ENCODE data around the gene PER2.

Gene PER2

DNA sequence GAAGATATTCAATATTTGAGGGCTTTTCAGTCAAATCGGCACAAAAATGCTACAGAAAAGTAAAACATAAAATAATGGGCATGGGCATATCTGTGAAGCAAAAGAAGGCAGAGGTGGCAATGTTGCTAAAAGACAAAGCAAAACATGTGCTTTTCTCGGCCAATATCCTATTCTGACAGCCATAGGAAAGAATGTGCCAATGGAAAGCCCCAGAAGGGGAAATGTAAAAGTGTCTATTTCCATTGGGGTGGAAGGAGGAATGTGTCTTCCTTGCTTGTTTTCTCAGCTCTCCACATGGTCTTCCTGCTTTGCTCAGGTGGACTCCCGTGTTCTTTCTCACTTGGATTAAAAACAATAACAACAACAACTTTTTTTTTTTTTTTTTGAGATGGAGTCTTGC, 13.7 kb upstream of the PER2 start:
- TF ChIP-seq CTCF (conservative IDR thresholded peaks at IDR 0.05; ENCODE audit: control insufficient read depth, insufficient read depth, low read depth, low read length) = no peak
- no peak for DNase-seq (ENCODE audit: low read depth)
- H3K4me3 ChIP-seq (ENCODE audit: control insufficient read depth, low read depth, low read length) = no peak overlapping the region

DNA sequence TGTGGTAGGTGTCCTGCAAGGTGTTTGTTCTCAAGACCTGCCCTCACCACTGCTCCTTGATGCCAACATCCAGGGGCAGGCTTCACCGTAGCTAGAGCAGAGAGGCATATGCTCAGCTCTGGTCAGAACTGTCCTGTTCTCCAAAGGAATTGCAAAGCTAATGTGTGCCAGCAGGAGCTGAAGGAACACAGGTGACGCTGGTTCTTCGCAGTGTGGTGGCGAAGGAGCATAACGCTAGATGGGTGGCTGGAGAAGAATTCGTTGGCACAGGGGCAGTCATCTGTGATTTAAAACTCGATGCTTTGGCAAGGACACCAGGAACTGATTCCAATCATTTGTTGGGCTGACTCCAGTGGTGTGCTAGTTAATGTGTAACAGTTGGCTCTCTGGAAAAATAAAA, 11.4 kb upstream of the PER2 start:
- H3K4me3 ChIP-seq (ENCODE audit: control insufficient read depth, low read depth, low read length) = no peak overlapping the region
- no peak for TF ChIP-seq CTCF (conservative IDR thresholded peaks at IDR 0.05; ENCODE audit: control insufficient read depth, insufficient read depth, low read depth, low read length)
- DNase-seq (ENCODE audit: low read depth) = no peak

- TF ChIP-seq CTCF (conservative IDR thresholded peaks at IDR 0.05; ENCODE audit: control insufficient read depth, insufficient read depth, low read depth, low read length) = no peak
- no peak for DNase-seq (ENCODE audit: low read depth)
- H3K4me3 ChIP-seq (ENCODE audit: control insufficient read depth, low read depth, low read length) = no peak overlapping the region
Observed at GRCh38 chr2:238296638-238297457, 8.4 kb upstream of the PER2 start.

DNA sequence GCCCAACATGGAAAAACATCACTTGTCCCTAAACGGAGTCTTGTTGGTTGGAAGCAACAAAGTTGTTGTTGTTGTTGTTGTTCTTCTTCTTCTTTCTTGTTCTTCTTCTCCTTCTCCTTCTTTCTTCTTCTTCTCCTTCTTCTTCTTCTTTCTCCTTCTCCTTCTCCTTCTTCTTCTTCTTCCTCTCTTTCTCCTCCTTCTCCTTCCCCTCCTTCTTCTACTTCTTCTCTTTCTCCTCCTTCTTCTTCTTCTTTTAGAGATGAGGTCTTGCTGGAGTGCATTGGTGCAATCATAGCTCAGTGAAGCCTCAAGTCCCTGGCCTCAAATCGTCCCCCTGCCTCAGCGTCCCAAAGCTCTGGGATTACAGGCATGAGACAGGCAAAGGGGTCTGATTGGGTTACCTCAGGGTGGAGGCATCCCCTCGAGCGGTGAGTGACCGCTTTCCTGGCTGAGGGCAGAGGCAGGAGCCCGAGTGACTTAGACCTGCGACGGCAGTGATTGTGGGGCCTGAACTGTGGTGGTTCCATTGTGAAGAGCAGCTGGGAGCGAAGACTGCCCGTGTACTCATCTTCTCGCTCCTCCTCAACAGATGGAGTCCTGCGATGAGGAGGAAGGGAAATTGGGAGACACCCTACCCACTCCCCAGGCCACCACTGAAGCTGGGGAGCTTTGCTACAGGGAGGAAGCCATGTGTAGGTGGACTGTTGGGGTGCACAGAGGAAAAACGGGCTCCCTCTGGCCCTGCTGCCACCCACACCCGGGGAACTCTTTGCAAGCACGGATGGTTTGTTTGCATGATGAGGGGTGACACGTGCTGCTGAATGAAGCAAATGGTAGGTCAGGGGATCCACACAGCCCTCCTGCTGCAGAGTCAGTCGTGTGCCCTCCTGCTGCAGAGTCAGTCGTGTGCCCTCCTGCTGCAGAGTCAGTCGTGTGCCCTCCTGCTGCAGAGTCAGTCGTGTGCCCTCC, 7.0 kb upstream of the PER2 start:
- TF ChIP-seq CTCF (conservative IDR thresholded peaks at IDR 0.05; ENCODE audit: control insufficient read depth, insufficient read depth, low read depth, low read length) = no peak
- no peak for DNase-seq (ENCODE audit: low read depth)

GRCh38 chr2:238294393-238295143, 6.2 kb upstream of the PER2 start:
- TF ChIP-seq CTCF (conservative IDR thresholded peaks at IDR 0.05; ENCODE audit: control insufficient read depth, insufficient read depth, low read depth, low read length) = no peak
- no peak for DNase-seq (ENCODE audit: low read depth)
- H3K4me3 ChIP-seq (ENCODE audit: control insufficient read depth, low read depth, low read length) = no peak overlapping the region

More for the DNA sequence above, 7.0 kb upstream of the PER2 start:
- H3K4me3 ChIP-seq (ENCODE audit: control insufficient read depth, low read depth, low read length) = no peak overlapping the region

- TF ChIP-seq CTCF (conservative IDR thresholded peaks at IDR 0.05; ENCODE audit: control insufficient read depth, insufficient read depth, low read depth, low read length) = no peak
- no peak overlapping the region for H3K4me3 ChIP-seq (ENCODE audit: control insufficient read depth, low read depth, low read length)
- no peak for DNase-seq (ENCODE audit: low read depth)
Observed at GRCh38 chr2:238294046-238294392, 5.6 kb upstream of the PER2 start.

Data from fibroblast of mammary gland (primary cell).